ENCODE data around the gene PALLD. TPM values are rescaled to one million over a fixed set of nuclear protein-coding genes. Genes with fewer than 3 reads are reported as not detected.

PALLD gene
- total and polyA plus RNA-seq, 12 donors: 30.3 to 203 (median 90.5) TPM

GRCh38 chr4:168483811-168484210, 13.0 kb upstream of the PALLD start:
- DNase-seq: no peak
- no peak for TF ChIP-seq CTCF (IDR thresholded peaks at IDR 0.05)
- TF ChIP-seq POLR2A (IDR thresholded peaks at IDR 0.05): no peak
- intact Hi-C loops (cut with DNase I): no loop called here
- 87 to 96% (median 91%) methylated on average over 7 of the region's 7 CpGs for WGBS, 4 donors
- Histone ChIP-seq H3K9me3 (replicated peaks in 1 of 3) (no peaks in the 10 kb centered on the region), H3K4me3 (no peak overlapping the region), H3K4me1 (replicated peaks in 1 of 2) (peaks cover 0 to 7% of the 10 kb centered on the region in 2 donors), H3K27me3 (no peaks in the 10 kb centered on the region), H3K27ac (no peak overlapping the region), H3K36me3 (replicated peaks in 1 of 2) (no peaks in the 10 kb centered on the region)

GRCh38 chr4:168484626-168485025, 12.2 kb upstream of the PALLD start:
- H3K4me3 ChIP-seq: no peak overlapping the region
- H3K27me3 ChIP-seq: no peaks in the 10 kb centered on the region
- intact Hi-C loops (cut with DNase I): no loop called here
- H3K9me3 ChIP-seq (replicated peaks in 1 of 3): no peaks in the 10 kb centered on the region
- no peak for TF ChIP-seq POLR2A (IDR thresholded peaks at IDR 0.05)
- TF ChIP-seq CTCF (IDR thresholded peaks at IDR 0.05): no peak
- DNase-seq: no peak
- H3K27ac ChIP-seq: no peak overlapping the region
- H3K36me3 ChIP-seq (replicated peaks in 1 of 2): no peaks in the 10 kb centered on the region
- H3K4me1 ChIP-seq (replicated peaks in 1 of 2): peaks cover 0 to 7% of the 10 kb centered on the region in 2 donors

- Histone ChIP-seq H3K27me3 (no peaks in the 10 kb centered on the region), H3K4me1 (replicated peaks in 1 of 2) (peaks cover 0 to 7% of the 10 kb centered on the region in 2 donors), H3K9me3 (replicated peaks in 1 of 3) (no peaks in the 10 kb centered on the region), H3K36me3 (replicated peaks in 1 of 2) (no peaks in the 10 kb centered on the region), H3K27ac (no peak overlapping the region), H3K4me3 (no peak overlapping the region)
- intact Hi-C loops (cut with DNase I): no loop called here
- 90 to 98% (median 91%) methylated on average over 2 of the region's 2 CpGs for WGBS, 4 donors
- no peak for DNase-seq
- TF ChIP-seq CTCF (IDR thresholded peaks at IDR 0.05) (no peak), POLR2A (IDR thresholded peaks at IDR 0.05) (no peak)
Measured at GRCh38 chr4:168485156-168485910, 11.5 kb upstream of the PALLD start.

GRCh38 chr4:168486912-168487281, 10.0 kb upstream of the PALLD start:
- Histone ChIP-seq H3K36me3 (replicated peaks in 1 of 2) (no peaks in the 10 kb centered on the region), H3K4me3 (no peak overlapping the region), H3K4me1 (replicated peaks in 1 of 2) (no peaks in the 10 kb centered on the region), H3K27me3 (no peaks in the 10 kb centered on the region), H3K27ac (no peak overlapping the region), H3K9me3 (replicated peaks in 1 of 3) (no peaks in the 10 kb centered on the region)
- no peak for DNase-seq
- TF ChIP-seq CTCF (IDR thresholded peaks at IDR 0.05) (no peak), POLR2A (IDR thresholded peaks at IDR 0.05) (no peak)
- intact Hi-C loops (cut with DNase I): no loop called here
- WGBS, 4 donors: 75 to 100% (median 90%) methylated on average over 1 of the region's 1 CpG; no CpG with 5 or more reads in 1 of the 4 donors
